WTC11 (cell line): ENCODE data around the gene PITPNM3. TPM values are rescaled to one million over a fixed set of nuclear protein-coding genes. Genes with fewer than 3 reads are reported as not detected.

Experiments used
- ATAC-seq: fragments of 200-7000 bp; cut with Tn5 transposase; 2 replicates; pipeline ENCODE4 v1.10.0; 2021; ENCODE audit warnings: mild to moderate bottlenecking, moderate library complexity
- CTCF ChIA-PET: fragments of 300-600 bp; sonication (Branson Sonifier 250); formaldehyde crosslinking; loops from one replicate; lab custom pipeline; 2021; ENCODE audit warnings: antibody characterized with exemption; lab: Charles Lee
- POLR2A ChIA-PET: fragments of 350-600 bp; sonication (Branson Sonifier 250); formaldehyde crosslinking; loops from one replicate; lab custom pipeline; 2021; ENCODE audit warnings: antibody characterized with exemption; lab: Charles Lee
- DNase-seq: peaks from one replicate; pipeline ENCODE4 v3.0.0; 2021; ENCODE audit warnings: low spot score
- H3K27ac Mint-ChIP-seq: 2 replicates; pipeline ENCODE4 v1.8.0; 2021; ENCODE audit warnings: mixed read lengths
- H3K27me3 Mint-ChIP-seq: 2 replicates; pipeline ENCODE4 v1.8.0; 2021; ENCODE audit warnings: low read depth, mild to moderate bottlenecking, moderate library complexity, mixed read lengths
- H3K36me3 Mint-ChIP-seq: 2 replicates; pipeline ENCODE4 v1.8.0; 2021; ENCODE audit warnings: mixed read lengths
- H3K4me1 Mint-ChIP-seq: 2 replicates; pipeline ENCODE4 v1.8.0; 2022; ENCODE audit warnings: mixed read lengths
- H3K4me3 Mint-ChIP-seq: 2 replicates; pipeline ENCODE4 v1.8.0; 2021; ENCODE audit warnings: mild to moderate bottlenecking, moderate library complexity, mixed read lengths
- H3K9me3 Mint-ChIP-seq: 2 replicates; pipeline ENCODE4 v1.8.0; 2021; ENCODE audit warnings: mixed read lengths
- ARID4B ChIP-seq: sonication (generic); formaldehyde crosslinking; IDR thresholded peaks from 2 replicates; pipeline ENCODE4 v1.8.0; 2023; ENCODE audit warnings: missing genetic modification reagents, mild to moderate bottlenecking, borderline replicate concordance
- CREM ChIP-seq: sonication (generic); formaldehyde crosslinking; IDR thresholded peaks from 2 replicates; pipeline ENCODE4 v1.8.1; 2022; ENCODE audit warnings: mild to moderate bottlenecking, missing genetic modification reagents, moderate library complexity
- CTCF ChIP-seq: fragments of 200-600 bp; IDR thresholded peaks from 2 replicates; pipeline ENCODE4 v1.8.0; 2022; ENCODE audit warnings: antibody characterized with exemption
- ELF4 ChIP-seq: sonication (generic); formaldehyde crosslinking; IDR thresholded peaks from 2 replicates; pipeline ENCODE4 v1.8.1; 2022; ENCODE audit warnings: low read depth, mild to moderate bottlenecking, moderate library complexity, missing genetic modification reagents
- EMX1 ChIP-seq: fragments of 250-450 bp; sonication (Bioruptor Pico); IDR thresholded peaks from 2 replicates; pipeline ENCODE4 v1.8.0; 2021; ENCODE audit warnings: mild to moderate bottlenecking
- FOXK1 ChIP-seq: sonication (generic); formaldehyde crosslinking; IDR thresholded peaks from 2 replicates; pipeline ENCODE4 v1.8.0; 2022; ENCODE audit warnings: mild to moderate bottlenecking, moderate library complexity, missing genetic modification reagents
- HMGA2 ChIP-seq: fragments of 250-450 bp; sonication (Bioruptor Pico); IDR thresholded peaks from 2 replicates; pipeline ENCODE4 v1.4.0; 2021; ENCODE audit warnings: mild to moderate bottlenecking, moderate library complexity
- NFATC4 ChIP-seq: fragments of 250-450 bp; sonication (Bioruptor Pico); IDR thresholded peaks from 2 replicates; pipeline ENCODE4 v1.9.0; 2021; ENCODE audit warnings: mild to moderate bottlenecking
- NFYB ChIP-seq: sonication (generic); formaldehyde crosslinking; conservative IDR thresholded peaks from 2 replicates; pipeline ENCODE4 v1.8.0; 2022; ENCODE audit warnings: low read depth, missing genetic modification reagents
- PRRX2 ChIP-seq: fragments of 250-450 bp; sonication (Bioruptor Pico); IDR thresholded peaks from 2 replicates; pipeline ENCODE4 v1.8.0; 2021; ENCODE audit warnings: mild to moderate bottlenecking
- RORB ChIP-seq: fragments of 250-450 bp; sonication (Bioruptor Pico); IDR thresholded peaks from 2 replicates; pipeline ENCODE4 v1.9.0; 2021; ENCODE audit warnings: mild to moderate bottlenecking
- TCF7 ChIP-seq: sonication (generic); formaldehyde crosslinking; IDR thresholded peaks from 2 replicates; pipeline ENCODE4 v1.8.0; 2022; ENCODE audit warnings: mild to moderate bottlenecking, low read depth, missing genetic modification reagents, moderate library complexity
- ZBTB21 ChIP-seq: sonication (generic); formaldehyde crosslinking; IDR thresholded peaks from 2 replicates; pipeline ENCODE4 v1.8.1; 2023; ENCODE audit warnings: mild to moderate bottlenecking, missing genetic modification reagents, borderline replicate concordance
- ZNF219 ChIP-seq: sonication (generic); formaldehyde crosslinking; IDR thresholded peaks from 2 replicates; pipeline ENCODE4 v1.8.0; 2023; ENCODE audit warnings: missing genetic modification reagents, mild to moderate bottlenecking, borderline replicate concordance
- ZNF396 ChIP-seq: fragments of 250-450 bp; sonication (Bioruptor Pico); IDR thresholded peaks from 2 replicates; pipeline ENCODE4 v1.8.0; 2021; ENCODE audit warnings: mild to moderate bottlenecking, moderate library complexity, borderline replicate concordance
- total RNA-seq: library from RNA; stranded (reverse); gene quantifications from 3 replicates; pipeline ENCODE4 v1.2.3, GENCODE V29; 2021
- TF ChIP-seq, protein P1 (sequence below): sonication (generic); formaldehyde crosslinking; IDR thresholded peaks from 2 replicates; pipeline ENCODE4 v1.8.1; 2022; ENCODE audit warnings: mild to moderate bottlenecking, missing genetic modification reagents, moderate library complexity, borderline replicate concordance
- TF ChIP-seq, protein P2 (sequence below): fragments of 250-450 bp; sonication (Bioruptor Pico); IDR thresholded peaks from 2 replicates; pipeline ENCODE4 v1.9.0; 2021; ENCODE audit warnings: mild to moderate bottlenecking, borderline replicate concordance
- TF ChIP-seq, protein P3 (sequence below): sonication (generic); formaldehyde crosslinking; IDR thresholded peaks from 2 replicates; pipeline ENCODE4 v1.8.1; 2022; ENCODE audit warnings: low read depth, missing genetic modification reagents, borderline replicate concordance

Gene PITPNM3
- total RNA-seq, 1 experiment from 2014 or later, result 2.8 TPM

- H3K27ac Mint-ChIP-seq, result no peak overlapping the region; the same call in 1 of the 2 replicates
- H3K4me3 Mint-ChIP-seq, result peak overlapping the region; percentile 27
- ChIA-PET POLR2A (no interaction called here), CTCF (interaction anchor here (2.2 kb wide), 1 partner anchor 16 kb away, joined by 18 read pairs; no protein-coding TSS in a partner anchor)
- peaks cover 48% of the 10 kb centered on the region for H3K4me1 Mint-ChIP-seq
- no peak for TF ChIP-seq NFYB (CRISPR knock-in tag)
- TF ChIP-seq, protein P1, sequence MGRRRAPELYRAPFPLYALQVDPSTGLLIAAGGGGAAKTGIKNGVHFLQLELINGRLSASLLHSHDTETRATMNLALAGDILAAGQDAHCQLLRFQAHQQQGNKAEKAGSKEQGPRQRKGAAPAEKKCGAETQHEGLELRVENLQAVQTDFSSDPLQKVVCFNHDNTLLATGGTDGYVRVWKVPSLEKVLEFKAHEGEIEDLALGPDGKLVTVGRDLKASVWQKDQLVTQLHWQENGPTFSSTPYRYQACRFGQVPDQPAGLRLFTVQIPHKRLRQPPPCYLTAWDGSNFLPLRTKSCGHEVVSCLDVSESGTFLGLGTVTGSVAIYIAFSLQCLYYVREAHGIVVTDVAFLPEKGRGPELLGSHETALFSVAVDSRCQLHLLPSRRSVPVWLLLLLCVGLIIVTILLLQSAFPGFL (CRISPR knock-in tag), result no peak
- no peak for TF ChIP-seq ZBTB21
- TF ChIP-seq NFATC4, result no peak
- no peak for TF ChIP-seq RORB (CRISPR knock-in tag)
- no peak for TF ChIP-seq ARID4B (CRISPR knock-in tag)
- TF ChIP-seq CREM (CRISPR knock-in tag), result no peak
- TF ChIP-seq, protein P2, sequence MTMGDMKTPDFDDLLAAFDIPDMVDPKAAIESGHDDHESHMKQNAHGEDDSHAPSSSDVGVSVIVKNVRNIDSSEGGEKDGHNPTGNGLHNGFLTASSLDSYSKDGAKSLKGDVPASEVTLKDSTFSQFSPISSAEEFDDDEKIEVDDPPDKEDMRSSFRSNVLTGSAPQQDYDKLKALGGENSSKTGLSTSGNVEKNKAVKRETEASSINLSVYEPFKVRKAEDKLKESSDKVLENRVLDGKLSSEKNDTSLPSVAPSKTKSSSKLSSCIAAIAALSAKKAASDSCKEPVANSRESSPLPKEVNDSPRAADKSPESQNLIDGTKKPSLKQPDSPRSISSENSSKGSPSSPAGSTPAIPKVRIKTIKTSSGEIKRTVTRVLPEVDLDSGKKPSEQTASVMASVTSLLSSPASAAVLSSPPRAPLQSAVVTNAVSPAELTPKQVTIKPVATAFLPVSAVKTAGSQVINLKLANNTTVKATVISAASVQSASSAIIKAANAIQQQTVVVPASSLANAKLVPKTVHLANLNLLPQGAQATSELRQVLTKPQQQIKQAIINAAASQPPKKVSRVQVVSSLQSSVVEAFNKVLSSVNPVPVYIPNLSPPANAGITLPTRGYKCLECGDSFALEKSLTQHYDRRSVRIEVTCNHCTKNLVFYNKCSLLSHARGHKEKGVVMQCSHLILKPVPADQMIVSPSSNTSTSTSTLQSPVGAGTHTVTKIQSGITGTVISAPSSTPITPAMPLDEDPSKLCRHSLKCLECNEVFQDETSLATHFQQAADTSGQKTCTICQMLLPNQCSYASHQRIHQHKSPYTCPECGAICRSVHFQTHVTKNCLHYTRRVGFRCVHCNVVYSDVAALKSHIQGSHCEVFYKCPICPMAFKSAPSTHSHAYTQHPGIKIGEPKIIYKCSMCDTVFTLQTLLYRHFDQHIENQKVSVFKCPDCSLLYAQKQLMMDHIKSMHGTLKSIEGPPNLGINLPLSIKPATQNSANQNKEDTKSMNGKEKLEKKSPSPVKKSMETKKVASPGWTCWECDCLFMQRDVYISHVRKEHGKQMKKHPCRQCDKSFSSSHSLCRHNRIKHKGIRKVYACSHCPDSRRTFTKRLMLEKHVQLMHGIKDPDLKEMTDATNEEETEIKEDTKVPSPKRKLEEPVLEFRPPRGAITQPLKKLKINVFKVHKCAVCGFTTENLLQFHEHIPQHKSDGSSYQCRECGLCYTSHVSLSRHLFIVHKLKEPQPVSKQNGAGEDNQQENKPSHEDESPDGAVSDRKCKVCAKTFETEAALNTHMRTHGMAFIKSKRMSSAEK (CRISPR knock-in tag), result no peak
- no peak for TF ChIP-seq EMX1
- no peak for TF ChIP-seq FOXK1 (CRISPR knock-in tag)
- TF ChIP-seq ZNF219 (CRISPR knock-in tag), result no peak
- no peak for TF ChIP-seq CTCF
- TF ChIP-seq PRRX2 (CRISPR knock-in tag), result no peak
- no peak for TF ChIP-seq TCF7 (CRISPR knock-in tag)
- TF ChIP-seq, protein P3, sequence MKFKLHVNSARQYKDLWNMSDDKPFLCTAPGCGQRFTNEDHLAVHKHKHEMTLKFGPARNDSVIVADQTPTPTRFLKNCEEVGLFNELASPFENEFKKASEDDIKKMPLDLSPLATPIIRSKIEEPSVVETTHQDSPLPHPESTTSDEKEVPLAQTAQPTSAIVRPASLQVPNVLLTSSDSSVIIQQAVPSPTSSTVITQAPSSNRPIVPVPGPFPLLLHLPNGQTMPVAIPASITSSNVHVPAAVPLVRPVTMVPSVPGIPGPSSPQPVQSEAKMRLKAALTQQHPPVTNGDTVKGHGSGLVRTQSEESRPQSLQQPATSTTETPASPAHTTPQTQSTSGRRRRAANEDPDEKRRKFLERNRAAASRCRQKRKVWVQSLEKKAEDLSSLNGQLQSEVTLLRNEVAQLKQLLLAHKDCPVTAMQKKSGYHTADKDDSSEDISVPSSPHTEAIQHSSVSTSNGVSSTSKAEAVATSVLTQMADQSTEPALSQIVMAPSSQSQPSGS, result no peak
- no peak for TF ChIP-seq HMGA2 (CRISPR knock-in tag)
- no peak for TF ChIP-seq ELF4 (CRISPR knock-in tag)
- no peak for TF ChIP-seq ZNF396 (CRISPR knock-in tag)
- DNase-seq (no peak), ATAC-seq (peak; percentile 20)
- peaks cover 20% of the 10 kb centered on the region for H3K9me3 Mint-ChIP-seq
- H3K36me3 Mint-ChIP-seq, result no peaks in the 10 kb centered on the region
- peaks cover 2% of the 10 kb centered on the region; the same call in 1 of the 2 replicates for H3K27me3 Mint-ChIP-seq
These were observed 118.9 kb downstream of the PITPNM3 start for GRCh38 chr17:6437466-6437865.
